CD4-positive, alpha-beta T cell treated with Interleukin-21 for 1 hour (primary cell): ENCODE measurements around the gene TMOD2.
A peak's percentile ranks its signal among the peaks of the same experiment; 100 is the strongest.

Experiments used
- DNase-seq: peaks from one replicate; pipeline ENCODE4 v3.0.0-alpha.2; 2020

TMOD2 gene

GRCh38 chr15:51828621-51829375 is 77.4 kb downstream of the TMOD2 start:
- DNase-seq: no peak

GRCh38 chr15:51829376-51830275 is 78.2 kb downstream of the TMOD2 start, which contains the start of gene TMOD3:
TSS of gene TMOD3 (plus strand) at chr15:51829653. CDS start at chr15:51862885, 33,232 bp downstream.
- DNase-seq: peak; percentile 91

DNA sequence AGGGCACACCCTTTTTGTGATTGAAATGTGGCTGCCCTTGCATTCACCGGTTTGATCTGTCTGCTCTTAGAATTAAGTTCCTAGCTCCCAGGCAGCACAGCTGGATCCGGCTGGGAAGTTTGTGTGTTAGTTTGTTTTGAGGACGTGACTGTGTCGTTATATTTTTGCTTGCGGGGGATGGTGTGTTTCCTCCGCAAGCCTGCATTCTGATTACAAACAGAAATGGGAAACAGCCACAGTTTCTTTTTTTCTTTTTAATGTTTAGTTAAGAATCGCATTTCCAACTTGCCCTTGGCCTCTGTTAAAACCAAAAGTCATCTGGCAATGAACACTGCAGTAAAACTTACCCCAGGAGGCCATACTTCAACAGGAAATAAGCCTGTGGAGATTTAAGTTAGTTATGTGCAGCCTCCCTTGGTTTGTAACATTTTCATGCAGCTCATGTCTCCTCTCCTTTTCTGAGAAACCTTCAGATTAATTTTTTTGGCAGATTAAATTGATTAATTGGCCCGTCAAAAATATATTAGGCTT is 78.9 kb downstream of the TMOD2 start:
- peak; percentile 20 for DNase-seq

DNA sequence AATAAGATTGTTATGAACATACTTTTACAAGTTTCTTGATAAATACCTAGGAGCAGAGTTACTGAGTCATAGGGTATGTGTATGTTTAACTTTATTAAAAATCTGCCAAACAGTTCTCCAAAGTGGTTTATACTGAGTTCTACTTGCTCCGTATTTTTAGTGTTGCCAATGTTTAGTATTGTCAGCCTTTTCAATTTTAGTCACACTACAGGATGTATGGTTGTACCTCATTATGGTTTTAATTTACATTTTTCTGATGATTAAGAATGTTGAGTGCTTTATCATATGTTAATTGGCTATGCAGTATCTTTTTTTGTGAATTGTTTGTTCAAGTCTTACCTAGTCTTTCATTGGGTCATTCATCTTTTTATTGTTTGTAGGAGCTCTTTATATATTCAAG is 82.4 kb downstream of the TMOD2 start:
- DNase-seq: no peak

- DNase-seq: no peak
Measured at GRCh38 chr15:51837792-51838251, 86.4 kb downstream of the TMOD2 start.

- no peak for DNase-seq
Measured at GRCh38 chr15:51838270-51838669, 86.9 kb downstream of the TMOD2 start.

DNA sequence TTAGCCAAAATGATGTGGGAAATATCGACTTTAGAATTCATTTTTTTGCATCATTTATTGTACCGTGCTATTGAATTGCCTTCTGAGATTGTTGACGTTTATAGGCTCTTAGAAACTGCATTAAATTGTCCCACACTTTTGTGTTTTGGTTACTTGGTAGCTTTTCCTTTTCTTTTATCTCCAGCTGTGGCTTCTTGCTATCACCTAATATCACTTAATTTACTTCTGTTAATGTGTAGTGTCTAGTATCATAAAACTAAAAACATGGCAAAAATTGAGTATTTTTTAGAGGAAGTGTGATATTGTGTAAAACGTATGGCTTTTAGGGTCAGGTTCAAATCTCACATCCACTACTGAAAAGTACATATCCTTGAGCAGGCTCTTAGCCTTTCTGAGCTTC is 89.3 kb downstream of the TMOD2 start:
- DNase-seq: no peak

DNA sequence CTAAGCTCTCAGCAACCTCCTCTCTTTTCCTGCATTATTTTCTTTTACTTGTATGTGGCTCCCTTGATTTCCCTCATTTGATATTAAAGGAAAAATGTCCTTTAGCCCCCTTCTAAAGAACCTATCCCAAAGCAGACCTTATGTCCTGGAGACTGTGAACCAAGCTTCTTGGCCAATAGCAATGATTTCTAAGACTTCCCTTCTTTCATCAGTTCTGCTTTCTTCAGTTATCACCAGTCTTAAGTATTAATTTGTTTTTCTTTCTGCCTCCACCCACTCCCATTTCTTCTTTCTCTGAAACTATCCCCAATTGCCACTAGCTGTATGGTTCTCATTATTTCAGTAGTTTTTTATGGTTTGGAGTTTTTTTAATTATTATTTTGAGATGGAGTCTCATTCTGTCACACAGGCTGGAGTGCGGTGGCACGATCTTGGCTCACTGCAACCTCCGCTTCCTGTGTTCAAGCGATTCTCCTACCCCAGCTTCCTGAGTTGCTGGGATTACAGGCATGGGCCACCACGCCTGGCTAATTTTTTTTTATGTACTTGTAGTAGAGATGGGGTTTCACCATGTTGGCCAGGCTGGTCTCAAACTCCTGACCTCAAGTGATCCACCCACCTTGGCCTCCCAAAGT is 90.1 kb downstream of the TMOD2 start:
- DNase-seq: no peak

- DNase-seq: no peak
Measured at GRCh38 chr15:51842265-51842664, 90.9 kb downstream of the TMOD2 start.

- no peak for DNase-seq
Measured at GRCh38 chr15:51842852-51843737, 91.7 kb downstream of the TMOD2 start.

GRCh38 chr15:51844747-51845426 is 93.5 kb downstream of the TMOD2 start:
- no peak for DNase-seq

DNA sequence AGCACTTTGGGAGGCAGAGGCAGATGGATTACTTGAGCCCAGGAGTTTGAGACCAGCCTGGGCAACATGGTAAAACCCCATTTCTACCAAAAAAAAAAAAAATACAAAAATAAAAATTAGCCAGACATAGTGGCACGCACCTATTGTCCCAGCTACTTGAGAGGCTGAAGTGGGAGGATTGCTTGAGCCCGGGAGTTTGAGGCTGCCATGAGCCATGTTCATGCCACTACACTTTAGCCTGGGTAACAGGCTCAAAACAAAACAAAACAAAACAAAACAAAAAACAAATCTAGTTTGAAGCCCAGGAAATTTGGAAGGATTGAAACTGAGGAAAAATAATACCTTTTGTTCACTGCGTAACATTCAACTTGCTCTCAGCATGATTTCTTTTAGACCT is 94.7 kb downstream of the TMOD2 start:
- DNase-seq: no peak

- DNase-seq: no peak
Measured at GRCh38 chr15:51846463-51847230, 95.2 kb downstream of the TMOD2 start.

DNA sequence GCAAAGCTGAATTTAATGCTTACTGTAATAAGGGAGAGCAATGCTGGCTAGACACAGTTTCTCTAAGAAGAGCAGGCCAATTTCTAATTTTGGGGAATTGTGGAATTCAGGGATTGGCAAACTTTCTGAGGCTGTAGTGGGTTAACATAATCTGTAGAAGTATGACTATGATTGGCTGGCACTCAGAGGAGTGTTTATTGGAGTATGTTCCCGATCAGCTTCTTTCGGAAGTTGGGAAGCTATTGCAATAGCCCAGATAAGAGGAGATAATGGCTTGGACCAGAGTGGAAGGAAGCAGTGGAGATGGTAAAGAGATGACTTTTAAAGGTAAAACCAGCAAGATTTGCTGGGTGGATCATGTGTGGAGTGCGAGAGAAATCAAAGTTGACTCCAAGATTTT is 97.4 kb downstream of the TMOD2 start:
- no peak for DNase-seq

DNA sequence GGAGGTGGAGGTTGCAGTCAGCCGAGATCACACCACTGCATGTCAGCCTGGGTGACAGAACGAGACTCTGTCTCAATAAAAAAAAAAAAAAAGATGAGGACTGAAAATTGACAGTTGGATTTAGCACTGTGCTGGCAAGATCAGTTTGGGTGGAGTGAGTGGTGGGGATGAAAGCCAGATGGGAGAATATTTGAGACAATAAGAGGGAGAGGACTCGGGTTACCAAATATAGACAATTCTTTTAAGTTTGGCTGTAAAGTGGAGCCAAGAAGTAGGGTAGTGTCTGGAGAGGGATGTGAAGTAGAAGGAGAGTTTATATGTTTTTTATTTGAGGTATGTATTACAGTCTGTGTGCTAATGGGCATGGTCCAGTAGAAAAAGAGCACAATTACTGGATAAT is 98.5 kb downstream of the TMOD2 start:
- no peak for DNase-seq

- DNase-seq: no peak
Measured at GRCh38 chr15:51853998-51854397, 102.6 kb downstream of the TMOD2 start.

DNA sequence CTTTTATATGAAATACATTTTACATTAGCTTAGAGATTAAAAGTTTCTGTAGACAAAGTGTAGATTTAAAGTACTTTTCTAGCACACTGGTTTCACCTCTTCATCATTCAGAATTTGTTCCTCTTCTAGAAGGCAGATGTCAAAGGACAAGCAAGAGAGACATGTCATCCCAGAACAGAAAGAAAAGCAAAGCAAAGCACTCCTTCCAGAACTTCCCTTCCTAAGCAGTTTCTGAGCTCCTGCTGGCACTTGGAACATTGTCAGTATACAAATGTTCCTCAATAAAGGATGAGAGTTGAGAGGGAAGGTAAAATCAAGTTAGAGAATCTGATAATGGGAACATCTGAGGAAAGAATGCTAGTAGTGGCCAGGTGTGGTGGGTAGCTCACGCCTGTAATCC is 104.2 kb downstream of the TMOD2 start:
- DNase-seq: no peak

DNA sequence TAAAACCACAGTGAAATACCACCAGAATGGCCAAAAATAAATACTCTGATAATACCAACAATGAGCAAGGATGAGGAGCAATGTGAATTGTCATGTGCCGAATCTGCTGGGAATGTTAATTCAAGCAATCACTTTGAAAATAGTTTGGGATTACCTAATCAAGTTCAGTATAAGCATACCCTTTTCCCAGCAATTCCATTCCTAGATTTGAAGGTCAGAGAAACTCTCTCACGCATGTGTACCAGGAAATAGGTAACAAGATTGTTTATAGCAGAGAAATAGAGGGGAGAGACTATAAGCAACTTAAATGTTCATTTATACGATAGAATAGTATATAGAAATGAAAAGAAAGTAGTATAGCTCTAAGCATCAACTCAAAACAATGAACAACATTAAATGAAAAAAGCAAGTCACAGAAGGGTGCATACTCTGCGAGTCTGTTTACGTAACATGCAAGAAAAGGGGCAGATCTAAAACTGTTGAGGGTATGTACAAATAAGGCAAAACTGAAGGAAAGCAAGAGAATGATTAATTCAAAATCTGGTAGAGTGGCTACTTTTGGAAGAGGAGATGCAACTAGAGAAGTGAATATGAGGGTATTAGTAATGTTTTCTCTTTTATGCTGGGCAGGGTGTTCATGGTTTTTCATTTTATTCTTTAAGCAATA is 105.5 kb downstream of the TMOD2 start:
- no peak for DNase-seq

DNA sequence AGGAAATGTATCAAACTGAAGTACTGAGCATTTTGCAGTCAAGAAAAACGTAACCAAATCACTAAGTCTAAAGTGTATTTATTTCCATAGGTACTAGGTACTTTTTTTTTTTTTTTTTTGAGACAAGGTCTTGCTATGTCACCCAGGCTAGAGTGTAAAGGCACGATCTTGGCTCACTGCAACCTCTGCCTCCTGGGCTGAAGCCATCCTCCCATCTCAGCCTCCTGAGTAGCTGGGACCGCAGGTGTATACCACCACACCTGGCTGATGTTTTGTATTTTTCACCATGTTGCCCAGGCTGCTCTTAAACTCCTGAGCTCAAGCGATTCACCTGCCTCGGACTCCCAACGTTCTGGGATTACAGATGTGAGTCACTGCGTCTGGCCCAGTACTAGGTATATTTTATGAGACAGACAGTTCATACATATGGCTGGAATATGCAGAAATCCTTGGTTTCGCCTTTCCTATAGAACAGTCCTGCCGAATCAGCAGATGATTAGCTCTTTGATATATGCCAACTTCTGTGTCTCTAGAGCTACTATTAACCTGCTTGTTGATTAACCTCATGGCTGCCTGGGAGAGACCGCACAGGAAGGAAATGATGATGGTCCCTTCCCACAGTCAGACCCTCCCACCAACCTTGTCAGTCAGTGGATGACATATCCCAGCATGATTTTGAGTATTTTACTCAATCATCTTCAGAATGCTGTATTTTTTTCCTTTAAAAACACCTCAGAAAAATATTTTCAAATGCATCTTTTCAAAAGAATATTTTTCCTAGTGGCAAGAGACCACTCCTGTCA is 110.4 kb downstream of the TMOD2 start:
- peak; percentile 74 for DNase-seq
